ENCODE data around the gene XPO4.

Gene XPO4

DNA sequence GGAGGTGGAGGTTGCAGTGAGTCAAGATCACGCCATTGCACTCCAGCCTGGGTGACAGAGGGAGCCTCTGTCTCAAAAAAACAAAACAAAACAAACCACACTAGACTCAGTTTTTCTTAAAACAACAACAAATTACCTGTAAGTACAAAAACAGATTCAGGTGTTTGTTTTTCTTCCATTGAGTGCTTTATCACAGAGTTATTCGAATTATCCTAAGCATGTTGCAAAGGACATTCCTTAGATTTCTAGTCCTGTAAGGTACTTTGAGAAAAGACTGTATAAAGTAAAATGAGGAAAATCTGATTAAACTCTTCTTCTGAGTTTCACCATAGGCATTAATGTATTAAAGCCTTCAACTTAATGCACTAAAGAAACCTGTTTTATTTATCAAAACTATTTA is 126.6 kb downstream of the XPO4 start:
- DNase-seq (ENCODE audit: low spot score) (no peak), ATAC-seq (ENCODE audit: low read depth) (no peak)
- TF ChIP-seq, protein P1, sequence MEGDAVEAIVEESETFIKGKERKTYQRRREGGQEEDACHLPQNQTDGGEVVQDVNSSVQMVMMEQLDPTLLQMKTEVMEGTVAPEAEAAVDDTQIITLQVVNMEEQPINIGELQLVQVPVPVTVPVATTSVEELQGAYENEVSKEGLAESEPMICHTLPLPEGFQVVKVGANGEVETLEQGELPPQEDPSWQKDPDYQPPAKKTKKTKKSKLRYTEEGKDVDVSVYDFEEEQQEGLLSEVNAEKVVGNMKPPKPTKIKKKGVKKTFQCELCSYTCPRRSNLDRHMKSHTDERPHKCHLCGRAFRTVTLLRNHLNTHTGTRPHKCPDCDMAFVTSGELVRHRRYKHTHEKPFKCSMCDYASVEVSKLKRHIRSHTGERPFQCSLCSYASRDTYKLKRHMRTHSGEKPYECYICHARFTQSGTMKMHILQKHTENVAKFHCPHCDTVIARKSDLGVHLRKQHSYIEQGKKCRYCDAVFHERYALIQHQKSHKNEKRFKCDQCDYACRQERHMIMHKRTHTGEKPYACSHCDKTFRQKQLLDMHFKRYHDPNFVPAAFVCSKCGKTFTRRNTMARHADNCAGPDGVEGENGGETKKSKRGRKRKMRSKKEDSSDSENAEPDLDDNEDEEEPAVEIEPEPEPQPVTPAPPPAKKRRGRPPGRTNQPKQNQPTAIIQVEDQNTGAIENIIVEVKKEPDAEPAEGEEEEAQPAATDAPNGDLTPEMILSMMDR (IDR thresholded peaks at IDR 0.05; ENCODE audit: poor library complexity, severe bottlenecking), result no peak
- Histone ChIP-seq H3K27ac (ENCODE audit: poor library complexity, severe bottlenecking) (no peak overlapping the region), H3K27me3 (ENCODE audit: insufficient read depth, poor library complexity, severe bottlenecking) (no peaks in the 10 kb centered on the region), H3K9me3 (ENCODE audit: severe bottlenecking) (no peaks in the 10 kb centered on the region), H3K4me3 (ENCODE audit: severe bottlenecking) (no peak overlapping the region), H3K36me3 (ENCODE audit: low read depth) (peaks cover 19% of the 10 kb centered on the region), H3K4me1 (ENCODE audit: insufficient read depth, poor library complexity, severe bottlenecking) (peaks cover 6% of the 10 kb centered on the region)

DNA sequence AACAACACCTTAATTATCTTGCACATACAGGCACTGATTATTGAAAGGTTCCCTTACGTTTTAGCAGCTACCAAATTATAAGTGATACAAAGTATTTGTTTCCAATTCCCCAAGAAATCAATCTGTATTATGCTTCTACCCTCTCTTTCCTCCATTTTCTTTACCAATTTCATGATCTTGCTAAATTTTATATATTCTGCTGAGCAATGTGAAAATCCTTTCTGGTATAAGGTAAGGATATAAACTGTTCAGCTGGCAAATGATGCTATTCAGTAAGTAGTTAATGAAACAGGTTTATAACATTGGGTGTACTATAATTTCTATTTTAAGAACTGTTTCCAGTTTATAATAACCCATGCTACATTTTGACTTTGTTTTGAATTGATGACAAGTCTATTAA is 127.8 kb downstream of the XPO4 start:
- Histone ChIP-seq H3K27me3 (ENCODE audit: insufficient read depth, poor library complexity, severe bottlenecking) (no peaks in the 10 kb centered on the region), H3K27ac (ENCODE audit: poor library complexity, severe bottlenecking) (no peak overlapping the region), H3K4me1 (ENCODE audit: insufficient read depth, poor library complexity, severe bottlenecking) (peaks cover 6% of the 10 kb centered on the region), H3K4me3 (ENCODE audit: severe bottlenecking) (no peak overlapping the region), H3K36me3 (ENCODE audit: low read depth) (peaks cover 14% of the 10 kb centered on the region), H3K9me3 (ENCODE audit: severe bottlenecking) (no peaks in the 10 kb centered on the region)
- TF ChIP-seq, protein P1 (IDR thresholded peaks at IDR 0.05; ENCODE audit: poor library complexity, severe bottlenecking), result no peak
- no peak for DNase-seq (ENCODE audit: low spot score)
- no peak for ATAC-seq (ENCODE audit: low read depth)

DNA sequence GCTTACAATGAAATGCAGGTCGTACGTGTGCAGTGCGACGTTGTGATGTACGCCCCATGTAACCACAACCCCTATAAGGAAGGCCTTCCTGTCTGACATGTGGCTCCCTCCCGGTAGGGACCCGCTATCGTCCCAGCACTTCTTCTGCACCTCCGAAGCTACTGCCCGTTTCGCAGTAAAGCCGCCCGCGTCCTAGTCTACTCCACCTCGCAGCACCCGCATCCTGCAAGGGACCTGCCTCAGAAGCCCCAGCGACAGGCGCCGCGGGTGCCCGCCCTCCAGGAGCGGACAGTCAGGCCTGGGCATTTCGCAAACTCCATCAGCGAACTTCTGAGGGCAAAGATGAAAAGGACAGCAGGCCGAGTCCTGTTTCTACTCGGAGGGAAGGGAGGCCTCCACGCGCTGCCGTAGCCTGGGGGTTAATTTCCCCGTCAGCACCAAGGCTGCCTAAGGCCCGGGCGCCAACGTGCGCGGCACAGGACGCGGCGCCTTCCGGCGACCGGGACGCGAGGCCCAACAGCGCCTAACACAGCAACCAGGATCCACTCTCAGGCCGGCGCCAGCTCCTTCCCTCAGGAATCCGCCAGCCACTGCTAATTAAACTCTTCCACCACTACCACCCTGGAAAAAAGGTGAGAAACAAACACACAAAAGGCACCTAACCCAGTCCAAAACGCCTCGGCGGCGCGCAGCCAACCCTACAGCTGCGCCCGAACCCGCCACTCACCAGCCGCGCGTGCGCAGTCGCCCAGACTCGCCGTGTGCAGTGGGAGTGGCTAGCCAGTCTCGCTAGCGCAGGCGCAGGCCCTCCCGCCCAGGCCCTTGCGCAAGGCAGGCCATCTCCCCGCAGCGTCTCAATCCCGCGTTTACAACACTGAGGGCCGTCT is 129.1 kb downstream of the XPO4 start, which contains the start of gene EEF1AKMT1:
Gene EEF1AKMT1, minus strand, starts transcription at position 768 of the 887 bp plus-strand sequence. CDS start 16,363 bp downstream, outside the sequence.
- DNase-seq (ENCODE audit: low spot score), result peak; percentile 86
- Histone ChIP-seq H3K27ac (ENCODE audit: poor library complexity, severe bottlenecking) (peak within 1 kb of the TSS; percentile 61), H3K9me3 (ENCODE audit: severe bottlenecking) (no peaks in the 10 kb centered on the region), H3K27me3 (ENCODE audit: insufficient read depth, poor library complexity, severe bottlenecking) (no peaks in the 10 kb centered on the region), H3K4me3 (ENCODE audit: severe bottlenecking) (peak within 1 kb of the TSS; percentile 49), H3K36me3 (ENCODE audit: low read depth) (peaks cover 10% of the 10 kb centered on the region), H3K4me1 (ENCODE audit: insufficient read depth, poor library complexity, severe bottlenecking) (peaks cover 6% of the 10 kb centered on the region)
- peak; percentile 84 for ATAC-seq (ENCODE audit: low read depth)
- TF ChIP-seq, protein P1 (IDR thresholded peaks at IDR 0.05; ENCODE audit: poor library complexity, severe bottlenecking), result no peak

DNA sequence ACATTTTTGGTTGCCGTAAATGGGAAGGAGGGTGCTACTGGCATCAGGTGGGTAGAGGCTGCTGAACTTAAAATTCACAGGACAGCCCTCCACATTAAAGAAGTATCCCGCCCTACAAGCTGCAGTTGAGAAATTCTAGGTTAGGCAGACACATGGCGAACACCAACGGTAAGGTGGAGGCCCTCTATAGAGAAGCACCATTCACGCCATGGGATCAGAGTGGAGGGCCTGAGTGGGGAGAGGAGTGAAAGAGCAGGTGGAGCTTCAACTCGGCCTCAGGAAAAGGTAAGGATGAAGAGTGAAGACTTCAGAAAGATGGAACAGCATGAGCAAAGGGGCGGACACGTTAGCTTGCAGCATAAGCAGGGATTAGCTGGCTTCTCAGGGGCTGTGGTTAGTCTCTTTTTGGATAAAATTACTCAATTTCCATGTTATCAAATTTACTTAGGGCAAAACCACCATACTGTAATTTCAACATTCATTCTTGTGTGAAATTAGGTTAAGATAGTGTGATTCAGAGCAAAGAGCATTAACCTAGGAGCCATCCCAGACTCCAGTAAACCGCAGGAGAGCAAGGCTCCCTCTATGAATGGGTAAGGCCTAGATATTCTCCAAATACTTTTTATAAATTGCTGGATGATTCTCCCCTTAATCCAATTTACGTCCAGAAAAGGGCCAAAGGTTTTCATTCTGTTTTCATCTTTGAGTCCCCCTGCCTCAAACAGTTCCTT is 130.0 kb downstream of the XPO4 start:
- peak overlapping the region; percentile 61 for H3K27ac ChIP-seq (ENCODE audit: poor library complexity, severe bottlenecking)
- TF ChIP-seq, protein P1 (IDR thresholded peaks at IDR 0.05; ENCODE audit: poor library complexity, severe bottlenecking), result no peak
- peak overlapping the region; percentile 49 for H3K4me3 ChIP-seq (ENCODE audit: severe bottlenecking)
- no peaks in the 10 kb centered on the region for H3K27me3 ChIP-seq (ENCODE audit: insufficient read depth, poor library complexity, severe bottlenecking)
- H3K36me3 ChIP-seq (ENCODE audit: low read depth), result peaks cover 8% of the 10 kb centered on the region
- DNase-seq (ENCODE audit: low spot score), result no peak
- no peak for ATAC-seq (ENCODE audit: low read depth)
- peaks cover 2% of the 10 kb centered on the region for H3K9me3 ChIP-seq (ENCODE audit: severe bottlenecking)
- H3K4me1 ChIP-seq (ENCODE audit: insufficient read depth, poor library complexity, severe bottlenecking), result peaks cover 6% of the 10 kb centered on the region
